ENCODE results near the gene SLC16A4. TPM values are rescaled to one million over a fixed set of nuclear protein-coding genes. Genes with fewer than 3 reads are reported as not detected.
A peak's percentile ranks its signal among the peaks of the same experiment; 100 is the strongest.

SLC16A4 gene
- polyA plus RNA-seq, 1 of the 3 experiments (the other 2 are of a cell fraction), result 3.0 TPM

- H3K4me2 ChIP-seq, result no peak overlapping the region
- peaks cover 6 to 15% of the 10 kb centered on the region in 2 experiments; a peak in 3 of 4 replicates for H3K4me1 ChIP-seq (ENCODE audit: control insufficient read depth in 1 of 2, insufficient read depth in 2 of 2, low read depth in 1 of 2, low read length in 1 of 2)
- H3K79me2 ChIP-seq (ENCODE audit: insufficient read depth), result peaks cover 32% of the 10 kb centered on the region
- WGBS (ENCODE audit: low lambda C conversion rate), result 97% methylated on average over 6 of the region's 6 CpGs
- no peak overlapping the region for H2AFZ ChIP-seq (ENCODE audit: low read depth)
- ChIA-PET CTCF (interaction anchor here (1.2 to 10.9 kb wide), 8 partner anchors 28 to 206 kb away, joined by 3 to 250 read pairs (median 8); partner anchors contain the start of genes KCNC4 and RBM15), POLR2A (interaction anchor here (1.4 kb wide), 1 partner anchor 87 kb away, joined by 3 read pairs; no protein-coding TSS in a partner anchor)
- TF ChIP-seq RCOR1 (IDR thresholded peaks at IDR 0.05; ENCODE audit: low read length) (no peak), CTCF (IDR thresholded peaks at IDR 0.05) (no peak), MXI1 (IDR thresholded peaks at IDR 0.05; ENCODE audit: low read depth, low read length) (no peak), MAX (IDR thresholded peaks at IDR 0.05; ENCODE audit: low read depth) (no peak), RFX5 (IDR thresholded peaks at IDR 0.05; ENCODE audit: low read length) (no peak), ELF1 (IDR thresholded peaks at IDR 0.05) (no peak), FOSL2 (IDR thresholded peaks at IDR 0.05; ENCODE audit: borderline replicate concordance, low read depth) (no peak), RXRA (IDR thresholded peaks at IDR 0.05; ENCODE audit: borderline replicate concordance, low read depth) (no peak)
- no peaks in the 10 kb centered on the region for H3F3A ChIP-seq (replicated peaks; ENCODE audit: insufficient read depth)
- H3K4me3 ChIP-seq (ENCODE audit: low read depth in 2 of 2, low read length in 1 of 2), result no peak overlapping the region
- no peak overlapping the region for H3K27ac ChIP-seq (ENCODE audit: low read depth in 2 of 2, low read length in 1 of 2)
- no peaks in the 10 kb centered on the region for H3K27me3 ChIP-seq (ENCODE audit: insufficient read depth)
- no peaks in the 10 kb centered on the region for H4K20me1 ChIP-seq (ENCODE audit: insufficient read depth)
- no peaks in the 10 kb centered on the region for H3K9me3 ChIP-seq
- no peak overlapping the region for H3K9ac ChIP-seq
- no peaks in the 10 kb centered on the region for H3K9me2 ChIP-seq
- DNase-seq, result no peak
- peaks cover 10 to 18% of the 10 kb centered on the region in 2 experiments for H3K36me3 ChIP-seq (replicated peaks in 1 of 2; ENCODE audit: control insufficient read depth in 1 of 2, insufficient read depth in 2 of 2, low read length in 1 of 2)
These were observed 18.5 kb upstream of the SLC16A4 start for GRCh38 chr1:110409316-110409715.

GRCh38 chr1:110408488-110408887 lies 17.7 kb upstream of the SLC16A4 start:
- H3F3A ChIP-seq (replicated peaks; ENCODE audit: insufficient read depth), result peaks cover 4% of the 10 kb centered on the region
- no peaks in the 10 kb centered on the region for H4K20me1 ChIP-seq (ENCODE audit: insufficient read depth)
- 71% methylated on average over 8 of the region's 8 CpGs for whole genome bisulfite sequencing (ENCODE audit: low lambda C conversion rate)
- no peaks in the 10 kb centered on the region for H3K27me3 ChIP-seq (ENCODE audit: insufficient read depth)
- no peaks in the 10 kb centered on the region for H3K9me2 ChIP-seq
- H3K4me2 ChIP-seq, result peak overlapping the region; percentile 90
- H3K4me3 ChIP-seq (ENCODE audit: low read depth in 2 of 2, low read length in 1 of 2), result peak overlapping the region; percentile 75 to 99; a peak in 3 of 4 replicates
- H3K9ac ChIP-seq, result peak overlapping the region; percentile 93; the same call in 1 of the 2 replicates
- peaks cover 18 to 26% of the 10 kb centered on the region in 2 experiments for H3K36me3 ChIP-seq (replicated peaks in 1 of 2; ENCODE audit: control insufficient read depth in 1 of 2, insufficient read depth in 2 of 2, low read length in 1 of 2)
- ChIA-PET CTCF (interaction anchor here (1.1 to 10.9 kb wide), 11 partner anchors 29 to 206 kb away, joined by 3 to 250 read pairs (median 6); partner anchors contain the start of genes KCNC4 and RBM15), POLR2A (interaction anchor here (0.5 to 1.4 kb wide), 4 partner anchors 44 to 88 kb away, joined by 3 read pairs; partner anchors contain the start of gene RBM15)
- no peak overlapping the region for H3K27ac ChIP-seq (ENCODE audit: low read depth in 2 of 2, low read length in 1 of 2)
- peaks cover 6 to 15% of the 10 kb centered on the region in 2 experiments; a peak in 3 of 4 replicates for H3K4me1 ChIP-seq (ENCODE audit: control insufficient read depth in 1 of 2, insufficient read depth in 2 of 2, low read depth in 1 of 2, low read length in 1 of 2)
- H2AFZ ChIP-seq (ENCODE audit: low read depth), result peak overlapping the region; percentile 97
- no peak for DNase-seq
- peaks cover 35% of the 10 kb centered on the region for H3K79me2 ChIP-seq (ENCODE audit: insufficient read depth)
- TF ChIP-seq MEF2A (IDR thresholded peaks at IDR 0.05; ENCODE audit: borderline replicate concordance, low read depth), result no peak
- TF ChIP-seq RAD21 (IDR thresholded peaks at IDR 0.05; ENCODE audit: low read length), result no peak
- TF ChIP-seq RCOR1 (IDR thresholded peaks at IDR 0.05; ENCODE audit: low read length), result no peak
- no peak for TF ChIP-seq SIN3A (IDR thresholded peaks at IDR 0.05; ENCODE audit: borderline replicate concordance, low read depth, low read length)
- TF ChIP-seq YY1 (IDR thresholded peaks at IDR 0.05; ENCODE audit: low read depth), result no peak
- TF ChIP-seq REST (IDR thresholded peaks at IDR 0.05; ENCODE audit: low read depth, low read length), result no peak
- no peak for TF ChIP-seq GABPA (IDR thresholded peaks at IDR 0.05; ENCODE audit: low read depth)
- TF ChIP-seq CTCF (IDR thresholded peaks at IDR 0.05), result no peak
- no peak for TF ChIP-seq FOXJ3 (CRISPR knock-in tag; IDR thresholded peaks at IDR 0.05)
- no peak for TF ChIP-seq ELF1 (IDR thresholded peaks at IDR 0.05)
- H3K9me3 ChIP-seq, result no peaks in the 10 kb centered on the region

Data from SK-N-SH (cell line).